Neural progenitor cell (in vitro differentiated cells): ENCODE results near the gene ANKRD13D.

ENCODE experiments used
- EZH2 ChIP-seq: fragments of 200-600 bp; sonication (generic); IDR thresholded peaks from 2 replicates; pipeline ENCODE4 v1.6.1; 2017; ENCODE audit warnings: antibody characterized with exemption, mild to moderate bottlenecking, moderate library complexity
- EZH2phosphoT487 ChIP-seq: fragments of 200-600 bp; sonication (generic); IDR thresholded peaks from 2 replicates; pipeline ENCODE4 v1.6.1; 2017; ENCODE audit warnings: antibody characterized with exemption
- TF ChIP-seq, protein P1 (sequence below): fragments of 200-600 bp; sonication (generic); IDR thresholded peaks from 2 replicates; pipeline ENCODE4 v1.5.1; 2017; ENCODE audit warnings: antibody characterized with exemption, mild to moderate bottlenecking

- TF ChIP-seq, protein P1, sequence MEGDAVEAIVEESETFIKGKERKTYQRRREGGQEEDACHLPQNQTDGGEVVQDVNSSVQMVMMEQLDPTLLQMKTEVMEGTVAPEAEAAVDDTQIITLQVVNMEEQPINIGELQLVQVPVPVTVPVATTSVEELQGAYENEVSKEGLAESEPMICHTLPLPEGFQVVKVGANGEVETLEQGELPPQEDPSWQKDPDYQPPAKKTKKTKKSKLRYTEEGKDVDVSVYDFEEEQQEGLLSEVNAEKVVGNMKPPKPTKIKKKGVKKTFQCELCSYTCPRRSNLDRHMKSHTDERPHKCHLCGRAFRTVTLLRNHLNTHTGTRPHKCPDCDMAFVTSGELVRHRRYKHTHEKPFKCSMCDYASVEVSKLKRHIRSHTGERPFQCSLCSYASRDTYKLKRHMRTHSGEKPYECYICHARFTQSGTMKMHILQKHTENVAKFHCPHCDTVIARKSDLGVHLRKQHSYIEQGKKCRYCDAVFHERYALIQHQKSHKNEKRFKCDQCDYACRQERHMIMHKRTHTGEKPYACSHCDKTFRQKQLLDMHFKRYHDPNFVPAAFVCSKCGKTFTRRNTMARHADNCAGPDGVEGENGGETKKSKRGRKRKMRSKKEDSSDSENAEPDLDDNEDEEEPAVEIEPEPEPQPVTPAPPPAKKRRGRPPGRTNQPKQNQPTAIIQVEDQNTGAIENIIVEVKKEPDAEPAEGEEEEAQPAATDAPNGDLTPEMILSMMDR: peak; percentile 20
- no peak for TF ChIP-seq EZH2phosphoT487
- no peak for TF ChIP-seq EZH2
These were observed 12.3 kb upstream of the ANKRD13D start for GRCh38 chr11:67276781-67277230.
